Cardiac muscle cell (in vitro differentiated cells and primary cell): ENCODE measurements around the gene PDZRN3. TPM values are rescaled to one million over a fixed set of nuclear protein-coding genes. Genes with fewer than 3 reads are reported as not detected.

Experiments
- DNase-seq, 2 donors: peaks; one replicate each; pipeline versions ENCODE4 v3.0.0 to v3.0.0-alpha.2; 2010 to 2017; ENCODE audit warnings: low read depth in 1 of 2, low spot score in 1 of 2
- H3K27ac ChIP-seq: fragments of 200-600 bp; sonication (generic); 2 replicates; pipeline ENCODE4 v1.5.1; 2016
- H3K27me3 ChIP-seq: fragments of 200-600 bp; sonication (generic); 2 replicates; pipeline ENCODE4 v1.6.0; 2016; ENCODE audit warnings: control low read depth
- H3K36me3 ChIP-seq: fragments of 200-600 bp; sonication (generic); 2 replicates; pipeline ENCODE4 v1.5.1; 2016; ENCODE audit warnings: control low read depth
- H3K4me1 ChIP-seq: fragments of 200-600 bp; sonication (generic); 2 replicates; pipeline ENCODE4 v1.8.1; 2017; ENCODE audit warnings: low read depth, mild to moderate bottlenecking, mixed run types
- H3K4me3 ChIP-seq: fragments of 200-600 bp; sonication (generic); 2 replicates; pipeline ENCODE4 v1.5.1; 2016; ENCODE audit warnings: mild to moderate bottlenecking
- H3K9me3 ChIP-seq: fragments of 200-600 bp; sonication (generic); 2 replicates; pipeline ENCODE4 v1.5.1; 2017; ENCODE audit warnings: low read depth, mild to moderate bottlenecking, control low read depth
- CTCF ChIP-seq: IDR thresholded peaks from 2 replicates; pipeline ENCODE4 v1.5.1; 2012; ENCODE audit warnings: low read depth, mild to moderate bottlenecking, low read length
- polyA plus RNA-seq: library from polyadenylated mRNA; unstranded; fragments of >200 nt; fragmentation: Nextera tagmentation; extraction: Ambion mirVana; gene quantifications from 2 replicates; pipeline ENCODE4 v1.2.1, GENCODE V29; 2016
- total RNA-seq: library from RNA; depleted of rRNA; stranded (reverse); fragments of >200 nt; gene quantifications from 2 replicates; pipeline ENCODE4 v1.2.3, GENCODE V29; 2016

PDZRN3 gene
- total and polyA plus RNA-seq, 2 experiments from 2014 or later, result 63.9 to 94.7 TPM

GRCh38 chr3:73349657-73350056 lies 275.1 kb downstream of the PDZRN3 start:
- DNase-seq, result no peak
- Histone ChIP-seq H3K27me3 (no peaks in the 10 kb centered on the region), H3K27ac (no peak overlapping the region), H3K9me3 (no peaks in the 10 kb centered on the region), H3K4me1 (peaks cover 14% of the 10 kb centered on the region), H3K36me3 (no peaks in the 10 kb centered on the region), H3K4me3 (no peak overlapping the region)
- TF ChIP-seq CTCF, result no peak

DNA sequence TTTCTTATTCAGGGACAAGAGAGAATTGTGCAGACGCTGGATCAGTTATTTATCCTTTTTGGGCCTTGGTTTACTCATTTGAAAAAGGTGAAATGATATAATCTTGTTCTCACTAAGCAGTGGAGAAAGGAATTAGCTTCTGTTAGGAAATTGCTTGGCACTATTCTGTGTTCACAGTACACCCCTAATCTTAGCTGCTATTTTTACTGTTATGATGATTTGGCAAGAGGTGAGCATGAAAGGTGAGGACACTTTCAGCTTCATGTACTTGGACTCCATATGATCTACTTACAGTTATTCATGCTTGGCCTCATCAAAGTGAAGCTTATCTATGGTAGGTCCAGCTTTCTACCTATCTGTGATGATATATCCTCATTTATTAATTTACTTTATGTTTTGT lies 282.7 kb downstream of the PDZRN3 start:
- peaks cover 4% of the 10 kb centered on the region for H3K4me1 ChIP-seq
- no peak overlapping the region for H3K4me3 ChIP-seq
- no peaks in the 10 kb centered on the region for H3K9me3 ChIP-seq
- no peaks in the 10 kb centered on the region for H3K27me3 ChIP-seq
- no peak overlapping the region for H3K27ac ChIP-seq
- DNase-seq, result no peak
- no peaks in the 10 kb centered on the region for H3K36me3 ChIP-seq
- TF ChIP-seq CTCF, result no peak

- no peak overlapping the region for H3K27ac ChIP-seq
- no peak overlapping the region for H3K4me3 ChIP-seq
- H3K4me1 ChIP-seq, result peaks cover 4% of the 10 kb centered on the region
- TF ChIP-seq CTCF, result no peak
- no peak for DNase-seq
- H3K27me3 ChIP-seq, result no peaks in the 10 kb centered on the region
- H3K36me3 ChIP-seq, result no peaks in the 10 kb centered on the region
- no peaks in the 10 kb centered on the region for H3K9me3 ChIP-seq
Observed at GRCh38 chr3:73341272-73341935, 283.3 kb downstream of the PDZRN3 start.

DNA sequence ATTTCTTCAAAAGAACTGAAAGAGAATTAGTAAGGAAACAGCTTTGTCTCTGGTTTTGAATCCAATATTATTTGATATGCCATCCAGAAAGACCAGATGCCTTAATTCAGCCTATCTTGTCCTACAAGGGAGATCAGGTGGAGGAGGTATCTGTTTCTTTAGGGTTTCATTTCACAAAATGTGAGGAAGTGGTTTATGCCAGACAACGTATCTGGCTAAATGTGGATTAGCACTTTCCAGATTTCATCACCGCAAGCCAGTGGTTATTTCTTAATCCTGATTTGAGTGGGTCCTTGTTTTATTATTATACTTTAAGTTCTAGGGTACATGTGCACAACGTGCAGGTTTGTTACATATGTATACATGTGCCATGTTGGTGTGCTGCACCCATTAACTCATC lies 292.2 kb downstream of the PDZRN3 start:
- Histone ChIP-seq H3K27ac (no peak overlapping the region), H3K36me3 (no peaks in the 10 kb centered on the region), H3K4me1 (no peaks in the 10 kb centered on the region), H3K9me3 (no peaks in the 10 kb centered on the region), H3K4me3 (no peak overlapping the region), H3K27me3 (no peaks in the 10 kb centered on the region)
- DNase-seq, result no peak
- no peak for TF ChIP-seq CTCF
